IMR-90 (cell line): Measurements from ENCODE around the gene GABRB1. TPM values are rescaled to one million over a fixed set of nuclear protein-coding genes. Genes with fewer than 3 reads are reported as not detected.
A peak's percentile ranks its signal among the peaks of the same experiment; 100 is the strongest.

Experiments
- ATAC-seq: fragments of 200-7000 bp; cut with Tn5 transposase; 2 replicates; pipeline ENCODE4 v1.9.1; 2020; ENCODE audit warnings: low read depth, mild to moderate bottlenecking, moderate library complexity
- BruUV-seq: library from RNA; stranded (reverse); fragments of 400-500 nt; replicated peaks from 2 replicates; lab custom pipeline; 2021; lab: Mats Ljungman, UMichigan
- CTCF ChIA-PET: fragments of 300-600 bp; formaldehyde crosslinking; extraction: SDS; loops from one replicate; lab custom pipeline; 2021; ENCODE audit warnings: antibody characterized with exemption; lab: Yijun Ruan, JAX
- POLR2A ChIA-PET: fragments of 300-600 bp; sonication (Branson Sonifier 250); formaldehyde crosslinking; loops from one replicate; lab custom pipeline; 2022; ENCODE audit warnings: antibody characterized with exemption; ENCODE audit not compliant: unreplicated experiment; lab: Charles Lee
- DNase-seq: peaks from one replicate; pipeline ENCODE4 v3.0.0; 2013
- H2AFZ ChIP-seq: replicated peaks from 2 replicates; pipeline ENCODE3; 2013; ENCODE audit warnings: low read length, mild to moderate bottlenecking; ENCODE audit not compliant: poor library complexity
- H2AK5ac ChIP-seq: 2 replicates; pipeline ENCODE4 v1.6.1; 2013; ENCODE audit warnings: low read depth, low read length, inconsistent platforms
- H2AK9ac ChIP-seq: replicated peaks from 2 replicates; pipeline ENCODE3; 2013; ENCODE audit warnings: mild to moderate bottlenecking, low read depth, low read length, moderate library complexity; ENCODE audit not compliant: poor library complexity
- H2BK120ac ChIP-seq: 2 replicates; pipeline ENCODE4 v1.6.1; 2013; ENCODE audit warnings: low read depth, low read length, inconsistent platforms
- H2BK15ac ChIP-seq: 3 replicates; pipeline ENCODE4 v1.6.1; 2013; ENCODE audit warnings: low read depth, low read length, inconsistent platforms
- H2BK20ac ChIP-seq: 2 replicates; pipeline ENCODE4 v1.6.1; 2013; ENCODE audit warnings: low read depth, mild to moderate bottlenecking, inconsistent platforms, low read length, moderate library complexity
- H2BK5ac ChIP-seq: 2 replicates; pipeline ENCODE4 v1.6.1; 2013; ENCODE audit warnings: mild to moderate bottlenecking, low read depth, low read length, inconsistent platforms; ENCODE audit not compliant: poor library complexity, severe bottlenecking
- H3K14ac ChIP-seq: replicated peaks from 2 replicates; pipeline ENCODE4 v1.6.1; 2013; ENCODE audit warnings: low read depth, low read length, inconsistent platforms
- H3K18ac ChIP-seq: 2 replicates; pipeline ENCODE4 v1.6.1; 2013; ENCODE audit warnings: low read depth, low read length, control low read depth
- H3K23ac ChIP-seq: 2 replicates; pipeline ENCODE4 v1.6.1; 2013; ENCODE audit warnings: low read depth, low read length, inconsistent platforms
- H3K27ac ChIP-seq: 2 replicates; pipeline ENCODE4 v1.5.1; 2013; ENCODE audit warnings: mild to moderate bottlenecking, control low read depth, low read length; ENCODE audit not compliant: insufficient read depth
- H3K27me3 ChIP-seq: 2 replicates; pipeline ENCODE4 v1.6.1; 2013; ENCODE audit warnings: low read length; ENCODE audit not compliant: control insufficient read depth, insufficient read depth
- H3K36me3 ChIP-seq: 2 replicates; pipeline ENCODE4 v1.6.1; 2013; ENCODE audit warnings: low read length, mixed read lengths; ENCODE audit not compliant: control insufficient read depth, insufficient read depth
- H3K4ac ChIP-seq: 2 replicates; pipeline ENCODE4 v1.6.1; 2013; ENCODE audit warnings: low read depth, low read length, inconsistent platforms
- H3K4me1 ChIP-seq: 2 replicates; pipeline ENCODE4 v1.6.1; 2013; ENCODE audit warnings: low read length, mixed read lengths; ENCODE audit not compliant: control insufficient read depth, insufficient read depth
- H3K4me2 ChIP-seq: 2 replicates; pipeline ENCODE4 v1.6.1; 2013; ENCODE audit warnings: low read depth, mild to moderate bottlenecking, control low read depth, low read length, moderate library complexity
- H3K4me3 ChIP-seq: 2 replicates; pipeline ENCODE4 v1.5.1; 2013; ENCODE audit warnings: low read depth, mild to moderate bottlenecking, control low read depth, low read length, moderate library complexity; ENCODE audit not compliant: insufficient read depth
- H3K56ac ChIP-seq: 2 replicates; pipeline ENCODE4 v1.6.1; 2013; ENCODE audit warnings: low read length, inconsistent platforms; ENCODE audit not compliant: insufficient read depth; ENCODE audit errors: extremely low read depth
- H3K79me1 ChIP-seq, 2 experiments: 2 replicates each; pipeline ENCODE4 v1.6.1; 2013; ENCODE audit warnings: low read length in 2 of 2, inconsistent platforms in 1 of 2, low read depth in 1 of 2
- H3K9ac ChIP-seq: 2 replicates; pipeline ENCODE4 v1.6.1; 2013; ENCODE audit warnings: low read depth, low read length, control low read depth
- H3K9me1 ChIP-seq: 2 replicates; pipeline ENCODE4 v1.6.1; 2013; ENCODE audit warnings: low read length, inconsistent platforms; ENCODE audit not compliant: insufficient read depth
- H3K9me3 ChIP-seq: 2 replicates; pipeline ENCODE4 v1.6.1; 2013; ENCODE audit warnings: low read length; ENCODE audit not compliant: control insufficient read depth, insufficient read depth
- H4K20me1 ChIP-seq: 2 replicates; pipeline ENCODE4 v1.6.1; 2013; ENCODE audit warnings: low read length, inconsistent platforms; ENCODE audit not compliant: insufficient read depth
- H4K5ac ChIP-seq: 2 replicates; pipeline ENCODE4 v1.6.1; 2013; ENCODE audit warnings: mild to moderate bottlenecking, low read depth, low read length, control low read depth
- H4K8ac ChIP-seq, 2 experiments: 2 replicates each; pipeline ENCODE4 v1.6.1; 2013; ENCODE audit warnings: low read depth in 2 of 2, low read length in 2 of 2, control low read depth in 1 of 2, inconsistent platforms in 1 of 2
- H4K91ac ChIP-seq: 2 replicates; pipeline ENCODE4 v1.6.1; 2013; ENCODE audit warnings: low read depth, low read length, inconsistent platforms; ENCODE audit not compliant: insufficient read depth
- RFX5 ChIP-seq: IDR thresholded peaks from 2 replicates; pipeline ENCODE4 v1.8.0; 2012; ENCODE audit warnings: low read depth, mild to moderate bottlenecking, low read length, moderate library complexity
- dilution Hi-C: fragments of 300-500 bp; cut with HindIII; formaldehyde crosslinking; loops from one replicate; pipeline ENCODE4 v1.14.3; 2018; ENCODE audit warnings: low sequenced_read_pairs; ENCODE audit not compliant: unreplicated experiment
- in situ Hi-C: fragments of 300-500 bp; cut with MboI; formaldehyde crosslinking; loops from 3 replicates; pipeline ENCODE4 v1.14.3; 2019; ENCODE audit warnings: low sequenced_read_pairs, inconsistent platforms, mixed read lengths
- intact Hi-C: fragments of 100-400 bp; cut with micrococcal nuclease; formaldehyde crosslinking; loops from 2 replicates; pipeline ENCODE4 v1.10.0; 2022
- polyA plus RNA-seq, 3 experiments: library from polyadenylated mRNA; depleted of rRNA; stranded (reverse); fragments of >200 nt; gene quantifications; 2 replicates each; pipeline ENCODE4 v1.2.3, GENCODE V29; 2012; ENCODE audit warnings: low replicate concordance in 1 of 3
- total RNA-seq: library from RNA; depleted of rRNA; stranded (reverse); fragments of >200 nt; gene quantifications from 2 replicates; pipeline ENCODE4 v1.2.3, GENCODE V29; 2012

The GABRB1 gene
- total and polyA plus RNA-seq, 2 of the 4 experiments (the other 2 are of a cell fraction), result 4.7 to 16.1 TPM

- peaks cover 10% of the 10 kb centered on the region for H3K9me1 ChIP-seq
- H3K4me1 ChIP-seq, result peaks cover 10% of the 10 kb centered on the region; the same call in 1 of the 2 replicates
- H4K8ac ChIP-seq, result peak overlapping the region; percentile 10 to 94; a peak in 3 of 4 replicates
- peak overlapping the region; percentile 39; the same call in 1 of the 2 replicates for H3K56ac ChIP-seq
- no peaks in the 10 kb centered on the region for H3K27me3 ChIP-seq
- no peaks in the 10 kb centered on the region for H3K9me3 ChIP-seq
- peak overlapping the region; percentile 99 for H2BK20ac ChIP-seq
- no peak for DNase-seq
- H2AK5ac ChIP-seq, result peak overlapping the region; percentile 73
- peak overlapping the region; percentile 98 for H2BK120ac ChIP-seq
- H2BK5ac ChIP-seq, result peak overlapping the region; percentile 18
- intact Hi-C loops (no loop called here), dilution Hi-C loops (no loop called here), in situ Hi-C loops (no loop called here)
- H3K27ac ChIP-seq, result no peak overlapping the region; the same call in 1 of the 2 replicates
- peaks cover 0 to 19% of the 10 kb centered on the region in 2 experiments; a peak in 2 of 4 replicates for H3K79me1 ChIP-seq
- H4K5ac ChIP-seq, result no peak overlapping the region; the same call in 1 of the 2 replicates
- H3K4ac ChIP-seq, result peak overlapping the region; percentile 96
- ChIA-PET CTCF (interaction anchor here (1.6 kb wide), 1 partner anchor 46 kb away, joined by 11 read pairs; no protein-coding TSS in a partner anchor), POLR2A (no interaction called here)
- peak overlapping the region; percentile 76 for H2AFZ ChIP-seq
- no peaks in the 10 kb centered on the region for H4K20me1 ChIP-seq
- no peak overlapping the region for H3K4me2 ChIP-seq
- no peaks in the 10 kb centered on the region for H3K36me3 ChIP-seq
- ATAC-seq, result no peak
- H3K4me3 ChIP-seq, result no peak overlapping the region
- TF ChIP-seq RFX5, result no peak
- H3K9ac ChIP-seq, result no peak overlapping the region
- no peak overlapping the region; the same call in 1 of the 2 replicates for H3K18ac ChIP-seq
- H3K23ac ChIP-seq, result peak overlapping the region; percentile 71
- peak overlapping the region; percentile 58; the same call in 2 of the 3 replicates for H2BK15ac ChIP-seq
- no TSS peak for BruUV-seq
- peak overlapping the region; percentile 87 for H3K14ac ChIP-seq
- H4K91ac ChIP-seq, result peak overlapping the region; percentile 58
- H2AK9ac ChIP-seq, result peak overlapping the region; percentile 22
Measured at GRCh38 chr4:47075919-47076318, 44.6 kb downstream of the GABRB1 start.
